ENCODE data around the gene ERBB3. TPM values are rescaled to one million over a fixed set of nuclear protein-coding genes. Genes with fewer than 3 reads are reported as not detected.

ERBB3 gene
- total RNA-seq, 2 donors from 2014 or later, result 3.2 to 7.2 TPM

DNA sequence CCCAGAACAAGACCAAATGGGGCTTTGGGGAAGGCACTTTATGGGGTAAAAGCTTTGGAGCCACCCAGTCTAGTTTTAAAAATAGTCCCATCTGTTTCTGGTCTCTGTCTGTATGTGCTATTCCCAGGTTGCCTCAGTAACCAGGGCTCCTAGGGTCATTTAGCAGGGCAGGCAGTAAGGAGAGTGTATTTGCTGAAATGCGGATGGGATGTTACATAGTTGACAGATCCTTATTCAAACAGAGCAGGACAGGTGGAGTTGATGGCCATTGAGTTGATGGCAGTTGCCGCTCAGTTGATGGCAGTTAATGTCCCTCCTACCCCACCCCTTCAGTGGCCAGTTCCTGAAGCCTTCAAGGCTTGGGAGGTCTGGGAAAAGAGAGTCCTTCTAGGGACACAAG is 42.7 kb downstream of the ERBB3 start:
- TF ChIP-seq, protein P1, sequence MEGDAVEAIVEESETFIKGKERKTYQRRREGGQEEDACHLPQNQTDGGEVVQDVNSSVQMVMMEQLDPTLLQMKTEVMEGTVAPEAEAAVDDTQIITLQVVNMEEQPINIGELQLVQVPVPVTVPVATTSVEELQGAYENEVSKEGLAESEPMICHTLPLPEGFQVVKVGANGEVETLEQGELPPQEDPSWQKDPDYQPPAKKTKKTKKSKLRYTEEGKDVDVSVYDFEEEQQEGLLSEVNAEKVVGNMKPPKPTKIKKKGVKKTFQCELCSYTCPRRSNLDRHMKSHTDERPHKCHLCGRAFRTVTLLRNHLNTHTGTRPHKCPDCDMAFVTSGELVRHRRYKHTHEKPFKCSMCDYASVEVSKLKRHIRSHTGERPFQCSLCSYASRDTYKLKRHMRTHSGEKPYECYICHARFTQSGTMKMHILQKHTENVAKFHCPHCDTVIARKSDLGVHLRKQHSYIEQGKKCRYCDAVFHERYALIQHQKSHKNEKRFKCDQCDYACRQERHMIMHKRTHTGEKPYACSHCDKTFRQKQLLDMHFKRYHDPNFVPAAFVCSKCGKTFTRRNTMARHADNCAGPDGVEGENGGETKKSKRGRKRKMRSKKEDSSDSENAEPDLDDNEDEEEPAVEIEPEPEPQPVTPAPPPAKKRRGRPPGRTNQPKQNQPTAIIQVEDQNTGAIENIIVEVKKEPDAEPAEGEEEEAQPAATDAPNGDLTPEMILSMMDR (IDR thresholded peaks at IDR 0.05), result no peak
- Histone ChIP-seq H3K27ac (no peak overlapping the region), H3K27me3 (no peaks in the 10 kb centered on the region), H3K4me1 (peaks cover 0 to 66% of the 10 kb centered on the region in 2 donors), H3K9me3 (no peaks in the 10 kb centered on the region), H3K4me3 (no peak overlapping the region), H3K36me3 (peaks cover 10% of the 10 kb centered on the region)
- DNase-seq (ENCODE audit: low spot score), result no peak

DNA sequence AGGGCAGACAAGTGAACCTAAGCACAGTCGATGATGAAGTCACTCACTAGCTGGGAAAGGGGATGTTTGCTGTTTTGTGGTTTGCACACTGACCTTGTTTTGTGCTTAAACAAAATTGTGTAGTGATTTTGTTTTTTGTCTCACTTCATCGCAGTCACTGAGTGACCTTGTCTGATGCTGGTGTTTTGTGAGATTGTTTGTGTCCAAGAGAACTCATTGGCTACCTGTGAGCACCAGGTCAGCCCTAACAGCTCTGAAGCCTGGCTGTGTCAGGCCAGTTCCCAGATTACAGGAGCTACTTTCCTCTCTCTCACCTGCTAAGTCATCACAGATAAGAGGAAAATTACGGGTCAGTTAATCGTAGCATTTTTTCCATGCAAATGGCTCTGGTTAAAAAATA is 44.2 kb downstream of the ERBB3 start:
- TF ChIP-seq, protein P1 (IDR thresholded peaks at IDR 0.05), result no peak
- H3K27ac ChIP-seq, result no peak overlapping the region
- peaks cover 0 to 62% of the 10 kb centered on the region in 2 donors for H3K4me1 ChIP-seq

DNA sequence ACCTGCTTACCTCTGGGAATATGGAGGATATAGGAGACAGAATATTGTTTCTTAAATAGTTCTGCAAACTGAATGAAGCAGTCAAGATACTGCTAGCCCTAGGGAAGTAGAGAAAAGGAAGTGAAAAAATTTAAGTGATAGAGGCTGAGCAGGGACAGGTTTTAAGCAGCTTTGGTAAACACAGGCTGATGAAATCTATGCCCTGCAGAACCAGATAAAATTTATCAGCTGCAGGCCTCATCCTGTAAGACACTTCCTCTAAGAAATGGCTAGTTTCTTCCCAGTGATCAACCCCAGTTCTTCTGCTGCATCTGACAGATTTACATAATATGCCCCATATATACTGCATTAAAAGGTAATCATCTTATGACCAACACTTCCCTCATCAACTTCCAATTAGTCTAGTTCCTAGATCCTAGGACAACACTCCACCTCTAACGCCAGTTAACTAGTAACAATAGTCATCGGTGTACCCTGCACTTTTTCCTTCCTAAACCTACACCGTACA is 46.8 kb downstream of the ERBB3 start:
- Histone ChIP-seq H3K27ac (peak overlapping the region; percentile 81 to 87), H3K4me1 (peaks cover 0 to 53% of the 10 kb centered on the region in 2 donors), H3K36me3 (peaks cover 6% of the 10 kb centered on the region), H3K27me3 (no peaks in the 10 kb centered on the region), H3K4me3 (no peak overlapping the region), H3K9me3 (no peaks in the 10 kb centered on the region)
- no peak for DNase-seq (ENCODE audit: low spot score)
- TF ChIP-seq, protein P1 (IDR thresholded peaks at IDR 0.05), result no peak

More for the DNA sequence above, 44.2 kb downstream of the ERBB3 start:
- Histone ChIP-seq H3K36me3 (peaks cover 10% of the 10 kb centered on the region), H3K9me3 (no peaks in the 10 kb centered on the region), H3K27me3 (no peaks in the 10 kb centered on the region), H3K4me3 (no peak overlapping the region)
- DNase-seq (ENCODE audit: low spot score), result no peak

DNA sequence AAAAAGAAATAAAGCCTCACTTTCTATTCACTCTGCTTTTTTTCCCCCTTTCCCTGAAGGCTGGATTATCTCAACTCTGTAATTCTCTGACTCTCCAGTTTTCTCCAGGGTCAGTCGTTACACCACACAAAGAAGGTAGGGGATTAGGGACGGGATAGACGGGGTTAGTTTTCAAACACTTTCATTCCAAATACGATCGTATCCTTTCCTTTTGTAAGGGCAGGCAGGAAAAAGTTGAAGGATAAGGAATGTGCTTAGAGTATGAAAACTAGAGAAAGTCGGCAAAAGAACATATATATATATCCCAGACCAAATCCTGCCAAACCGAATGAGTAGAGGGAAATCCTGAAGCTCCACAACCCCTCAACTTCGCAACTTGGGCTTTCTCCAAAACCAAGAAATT is 47.5 kb downstream of the ERBB3 start:
- H3K4me1 ChIP-seq, result peaks cover 0 to 46% of the 10 kb centered on the region in 2 donors

DNA sequence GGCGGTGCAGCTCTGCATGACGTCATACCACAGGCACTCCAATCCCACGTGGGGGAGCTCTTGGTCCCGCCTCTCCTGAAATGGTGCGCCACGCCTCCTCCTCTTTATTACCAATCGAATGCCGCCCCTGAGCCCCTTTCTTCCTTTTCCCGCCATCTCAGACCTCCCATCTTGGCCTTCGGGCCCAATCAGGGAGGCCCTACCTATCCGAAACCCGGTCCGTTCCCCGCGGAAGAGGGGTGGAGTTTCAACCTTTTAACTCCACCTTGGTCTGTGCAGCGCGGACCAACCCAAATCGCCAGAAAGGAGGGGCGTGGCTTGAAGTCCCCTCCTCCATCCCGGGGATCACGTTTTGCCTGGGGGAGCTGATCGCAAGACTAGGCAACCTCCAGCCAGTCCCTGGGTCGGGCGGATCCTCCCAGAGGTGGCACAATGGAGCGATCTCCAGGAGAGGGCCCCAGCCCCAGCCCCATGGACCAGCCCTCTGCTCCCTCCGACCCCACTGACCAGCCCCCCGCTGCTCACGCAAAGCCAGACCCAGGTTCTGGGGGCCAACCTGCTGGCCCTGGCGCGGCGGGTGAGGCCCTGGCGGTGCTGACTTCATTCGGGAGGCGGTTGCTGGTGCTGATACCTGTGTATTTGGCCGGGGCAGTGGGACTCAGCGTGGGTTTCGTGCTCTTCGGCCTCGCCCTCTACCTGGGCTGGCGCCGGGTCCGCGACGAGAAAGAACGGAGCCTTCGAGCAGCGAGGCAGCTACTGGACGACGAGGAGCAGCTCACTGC is 48.1 kb downstream of the ERBB3 start, which contains the start of gene ESYT1:
ESYT1 (plus strand) TSS at position 380 of the 782 bp plus-strand sequence; CDS start at position 433, 53 bp downstream.
- H3K36me3 ChIP-seq, result peaks cover 19% of the 10 kb centered on the region
- peak within 1 kb of the TSS; percentile 67 to 77 for H3K4me3 ChIP-seq
- peak; percentile 100 for DNase-seq (ENCODE audit: low spot score)
- TF ChIP-seq, protein P1 (IDR thresholded peaks at IDR 0.05), result no peak
- peaks cover 0 to 40% of the 10 kb centered on the region in 2 donors for H3K4me1 ChIP-seq
- peak within 1 kb of the TSS; percentile 90 for H3K27ac ChIP-seq
- H3K9me3 ChIP-seq, result no peaks in the 10 kb centered on the region
- H3K27me3 ChIP-seq, result no peaks in the 10 kb centered on the region

More for the DNA sequence above, 47.5 kb downstream of the ERBB3 start:
- Histone ChIP-seq H3K9me3 (no peaks in the 10 kb centered on the region), H3K27ac (peak overlapping the region; percentile 81 to 87), H3K27me3 (no peaks in the 10 kb centered on the region), H3K36me3 (peaks cover 13% of the 10 kb centered on the region), H3K4me3 (peak overlapping the region; percentile 25 to 77)
- DNase-seq (ENCODE audit: low spot score), result no peak
- TF ChIP-seq, protein P1 (IDR thresholded peaks at IDR 0.05), result no peak
